Hepatocyte (in vitro differentiated cells): ENCODE measurements around the gene MED29. TPM values are rescaled to one million over a fixed set of nuclear protein-coding genes. Genes with fewer than 3 reads are reported as not detected.

Source experiments
- DNase-seq: peaks from one replicate; pipeline ENCODE4 v3.0.0-alpha.2; 2016; ENCODE audit warnings: low spot score
- H2AFZ ChIP-seq: fragments of 200-600 bp; sonication (generic); 2 replicates; pipeline ENCODE4 v1.6.0; 2016; ENCODE audit warnings: antibody characterized with exemption, mild to moderate bottlenecking
- H3K27ac ChIP-seq: fragments of 200-600 bp; sonication (generic); 2 replicates; pipeline ENCODE4 v1.5.1; 2016; ENCODE audit warnings: mild to moderate bottlenecking
- H3K27me3 ChIP-seq: fragments of 200-600 bp; sonication (generic); 2 replicates; pipeline ENCODE4 v1.6.1; 2016
- H3K36me3 ChIP-seq: fragments of 200-600 bp; sonication (generic); replicated peaks from 2 replicates; pipeline ENCODE4 v1.5.1; 2016; ENCODE audit warnings: low read depth; ENCODE audit not compliant: insufficient read depth
- H3K4me1 ChIP-seq: fragments of 200-600 bp; sonication (generic); 2 replicates; pipeline ENCODE4 v1.5.1; 2016; ENCODE audit warnings: mild to moderate bottlenecking, moderate library complexity; ENCODE audit not compliant: insufficient read depth
- H3K4me2 ChIP-seq: fragments of 200-600 bp; sonication (generic); 2 replicates; pipeline ENCODE4 v1.6.0; 2016
- H3K4me3 ChIP-seq: fragments of 200-600 bp; sonication (generic); 2 replicates; pipeline ENCODE4 v1.5.1; 2016; ENCODE audit warnings: mild to moderate bottlenecking
- H3K79me2 ChIP-seq: fragments of 200-600 bp; sonication (generic); 2 replicates; pipeline ENCODE4 v1.6.0; 2017; ENCODE audit warnings: mild to moderate bottlenecking
- H3K9me2 ChIP-seq: fragments of 200-600 bp; sonication (generic); replicated peaks from 2 replicates; pipeline ENCODE4 v1.6.0; 2017; ENCODE audit warnings: mild to moderate bottlenecking; ENCODE audit not compliant: insufficient read depth
- H3K9me3 ChIP-seq: fragments of 200-600 bp; sonication (generic); 2 replicates; pipeline ENCODE4 v1.5.1; 2016; ENCODE audit warnings: low read depth, mild to moderate bottlenecking
- H4K20me1 ChIP-seq: fragments of 200-600 bp; sonication (generic); 2 replicates; pipeline ENCODE4 v1.6.0; 2016; ENCODE audit warnings: mild to moderate bottlenecking; ENCODE audit not compliant: insufficient read depth, poor library complexity, severe bottlenecking
- EZH2 ChIP-seq: fragments of 200-600 bp; sonication (generic); IDR thresholded peaks from 2 replicates; pipeline ENCODE4 v1.6.1; 2016; ENCODE audit warnings: antibody characterized with exemption, mild to moderate bottlenecking, borderline replicate concordance
- EZH2phosphoT487 ChIP-seq: fragments of 200-600 bp; sonication (generic); IDR thresholded peaks from one replicate; pipeline ENCODE4 v1.6.1; 2018; ENCODE audit warnings: antibody characterized with exemption, mild to moderate bottlenecking, low read depth, moderate library complexity; ENCODE audit not compliant: unreplicated experiment, severe bottlenecking
- WGBS: methylation state at CpG from one replicate; pipeline ENCODE4 v1.1.6; 2016; ENCODE audit warnings: low lambda C conversion rate; ENCODE audit errors: missing lambda C conversion rate; 5-methylcytosine and 5-hydroxymethylcytosine counted together
- polyA plus RNA-seq: library from polyadenylated mRNA; unstranded; fragments of >200 nt; fragmentation: Nextera tagmentation; extraction: Ambion mirVana; gene quantifications from 2 replicates; pipeline ENCODE4 v1.2.1, GENCODE V29; 2016
- total RNA-seq: library from RNA; depleted of rRNA; stranded (reverse); fragments of >200 nt; gene quantifications from 2 replicates; pipeline ENCODE4 v1.2.3, GENCODE V29; 2014
- TF ChIP-seq, protein P1 (sequence below): fragments of 200-600 bp; sonication (generic); IDR thresholded peaks from 2 replicates; pipeline ENCODE4 v1.5.1; 2016; ENCODE audit warnings: antibody characterized with exemption, mild to moderate bottlenecking; ENCODE audit not compliant: poor library complexity

The MED29 gene
- total and polyA plus RNA-seq, 2 experiments from 2014 or later, result 18.9 to 38.6 TPM

DNA sequence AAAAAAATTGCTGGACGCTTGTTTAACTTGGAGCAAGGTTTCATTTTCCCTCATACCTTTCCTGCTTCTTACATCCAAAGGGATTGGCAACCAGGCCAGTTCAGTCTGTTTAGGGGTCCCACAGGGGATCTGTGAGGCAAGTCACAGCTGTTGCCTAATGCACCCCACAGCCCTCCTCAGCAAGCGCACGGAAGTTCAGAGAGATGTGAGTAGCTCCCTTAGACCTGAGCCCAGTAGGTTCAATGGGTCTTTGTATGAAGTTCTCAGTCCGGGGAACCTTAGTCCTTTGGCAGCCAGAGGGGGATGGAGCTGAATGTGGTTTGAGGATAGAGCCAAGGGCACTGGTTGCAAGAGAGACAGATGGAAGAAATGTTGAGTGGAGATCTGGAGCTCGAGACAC lies 35.9 kb upstream of the MED29 start:
- Histone ChIP-seq H3K79me2 (peaks cover 18% of the 10 kb centered on the region), H3K27me3 (no peaks in the 10 kb centered on the region), H3K9me2 (no peaks in the 10 kb centered on the region), H3K27ac (no peak overlapping the region), H2AFZ (no peak overlapping the region), H3K4me1 (no peaks in the 10 kb centered on the region), H3K4me2 (no peak overlapping the region), H3K9me3 (no peaks in the 10 kb centered on the region), H3K4me3 (no peak overlapping the region), H4K20me1 (peaks cover 4% of the 10 kb centered on the region), H3K36me3 (peaks cover 3% of the 10 kb centered on the region)
- TF ChIP-seq, protein P1, sequence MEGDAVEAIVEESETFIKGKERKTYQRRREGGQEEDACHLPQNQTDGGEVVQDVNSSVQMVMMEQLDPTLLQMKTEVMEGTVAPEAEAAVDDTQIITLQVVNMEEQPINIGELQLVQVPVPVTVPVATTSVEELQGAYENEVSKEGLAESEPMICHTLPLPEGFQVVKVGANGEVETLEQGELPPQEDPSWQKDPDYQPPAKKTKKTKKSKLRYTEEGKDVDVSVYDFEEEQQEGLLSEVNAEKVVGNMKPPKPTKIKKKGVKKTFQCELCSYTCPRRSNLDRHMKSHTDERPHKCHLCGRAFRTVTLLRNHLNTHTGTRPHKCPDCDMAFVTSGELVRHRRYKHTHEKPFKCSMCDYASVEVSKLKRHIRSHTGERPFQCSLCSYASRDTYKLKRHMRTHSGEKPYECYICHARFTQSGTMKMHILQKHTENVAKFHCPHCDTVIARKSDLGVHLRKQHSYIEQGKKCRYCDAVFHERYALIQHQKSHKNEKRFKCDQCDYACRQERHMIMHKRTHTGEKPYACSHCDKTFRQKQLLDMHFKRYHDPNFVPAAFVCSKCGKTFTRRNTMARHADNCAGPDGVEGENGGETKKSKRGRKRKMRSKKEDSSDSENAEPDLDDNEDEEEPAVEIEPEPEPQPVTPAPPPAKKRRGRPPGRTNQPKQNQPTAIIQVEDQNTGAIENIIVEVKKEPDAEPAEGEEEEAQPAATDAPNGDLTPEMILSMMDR, result no peak
- TF ChIP-seq EZH2 (no peak), EZH2phosphoT487 (no peak)
- no peak for DNase-seq
- WGBS, result 96% methylated on average over 5 of the region's 5 CpGs

DNA sequence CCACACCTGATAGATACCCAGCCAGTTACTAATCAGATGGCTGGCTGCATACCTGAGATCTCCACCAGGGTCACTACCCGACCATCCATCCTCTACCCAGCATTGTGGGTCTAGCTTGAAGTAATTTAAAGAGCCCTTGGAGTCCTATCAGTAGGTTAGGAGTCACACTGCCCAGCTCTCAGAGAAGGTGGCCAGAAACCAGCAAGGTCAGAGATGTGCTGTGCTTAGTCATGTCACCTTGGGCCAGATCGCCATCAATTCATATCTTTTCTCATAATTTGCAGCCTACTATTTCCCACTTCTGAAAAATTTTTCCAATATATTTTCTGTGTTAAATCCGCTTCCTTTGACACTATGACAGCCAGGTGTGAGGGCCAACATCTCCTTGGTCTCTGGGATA lies 35.1 kb upstream of the MED29 start:
- Histone ChIP-seq H3K4me2 (no peak overlapping the region), H3K79me2 (peaks cover 14% of the 10 kb centered on the region), H2AFZ (no peak overlapping the region), H3K4me3 (no peak overlapping the region), H3K27ac (no peak overlapping the region), H3K4me1 (no peaks in the 10 kb centered on the region), H3K9me3 (no peaks in the 10 kb centered on the region), H4K20me1 (peaks cover 4% of the 10 kb centered on the region), H3K9me2 (no peaks in the 10 kb centered on the region), H3K27me3 (no peaks in the 10 kb centered on the region), H3K36me3 (peaks cover 3% of the 10 kb centered on the region)
- no peak for DNase-seq
- TF ChIP-seq, protein P1, result no peak
- no peak for TF ChIP-seq EZH2
- no peak for TF ChIP-seq EZH2phosphoT487
- 100% methylated on average over 3 of the region's 3 CpGs for WGBS

DNA sequence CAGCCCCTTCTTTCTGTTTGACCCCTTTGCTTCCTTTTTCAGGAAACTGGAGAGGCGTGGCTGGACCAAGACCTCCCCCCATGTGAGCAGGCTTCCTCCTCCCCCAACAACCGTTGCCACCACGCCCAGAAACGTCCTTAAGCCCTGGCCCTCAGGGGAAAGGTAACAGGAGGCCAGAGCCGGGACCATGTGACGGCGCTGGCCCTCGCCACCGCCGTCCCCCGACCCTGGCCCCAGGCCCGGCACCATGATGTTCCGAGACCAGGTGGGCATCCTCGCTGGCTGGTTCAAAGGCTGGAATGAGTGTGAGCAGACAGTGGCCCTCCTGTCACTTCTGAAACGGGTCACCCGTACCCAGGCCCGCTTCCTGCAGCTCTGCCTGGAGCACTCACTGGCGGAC lies 34.5 kb upstream of the MED29 start:
- DNase-seq, result no peak
- WGBS, result 96% methylated on average over 17 of the region's 18 CpGs
- TF ChIP-seq, protein P1, result no peak
- TF ChIP-seq EZH2phosphoT487 (no peak), EZH2 (no peak)
- no peaks in the 10 kb centered on the region for H3K9me3 ChIP-seq
- no peaks in the 10 kb centered on the region for H3K4me1 ChIP-seq
- peaks cover 3% of the 10 kb centered on the region for H3K36me3 ChIP-seq
- no peaks in the 10 kb centered on the region for H3K27me3 ChIP-seq
- H3K27ac ChIP-seq, result no peak overlapping the region
- H3K4me2 ChIP-seq, result no peak overlapping the region
- peaks cover 4% of the 10 kb centered on the region for H4K20me1 ChIP-seq
- no peak overlapping the region for H3K4me3 ChIP-seq
- no peak overlapping the region for H2AFZ ChIP-seq
- no peaks in the 10 kb centered on the region for H3K9me2 ChIP-seq
- H3K79me2 ChIP-seq, result peaks cover 13% of the 10 kb centered on the region

DNA sequence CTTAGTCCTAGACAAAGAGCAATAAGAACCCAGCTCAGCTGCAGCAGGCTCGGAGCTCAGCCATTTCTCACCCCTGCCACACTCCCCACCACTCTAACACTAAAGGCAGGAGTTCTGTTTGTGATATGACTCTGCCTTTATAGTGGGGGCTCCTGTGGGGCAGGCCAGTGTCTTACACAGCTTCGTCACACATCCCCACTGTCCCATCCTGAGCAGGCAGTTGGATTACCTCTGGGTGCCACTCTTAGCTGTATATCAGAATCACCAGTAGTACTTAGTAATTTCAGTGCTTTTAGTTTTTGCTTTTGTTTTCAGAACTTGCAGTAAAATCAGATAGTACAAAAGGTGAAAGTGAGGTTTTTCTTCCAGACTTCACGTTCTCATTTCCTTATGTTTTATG lies 32.2 kb upstream of the MED29 start:
- Histone ChIP-seq H3K4me2 (no peak overlapping the region), H3K9me2 (no peaks in the 10 kb centered on the region), H3K36me3 (peaks cover 3% of the 10 kb centered on the region), H3K27me3 (no peaks in the 10 kb centered on the region), H3K4me1 (peaks cover 4% of the 10 kb centered on the region), H3K79me2 (peaks cover 3% of the 10 kb centered on the region), H4K20me1 (no peaks in the 10 kb centered on the region), H3K4me3 (no peak overlapping the region), H3K9me3 (no peaks in the 10 kb centered on the region), H2AFZ (no peak overlapping the region), H3K27ac (no peak overlapping the region)
- no peak for TF ChIP-seq EZH2
- 94% methylated on average over 3 of the region's 3 CpGs for WGBS
- DNase-seq, result no peak
